ENCODE measurements around the gene TEP1.
"Not testable (repeated sequence)": the region's sequence is repeated elsewhere in the genome, so short reads cannot be mapped to it uniquely, and the experiment has no call there.

Gene TEP1

DNA sequence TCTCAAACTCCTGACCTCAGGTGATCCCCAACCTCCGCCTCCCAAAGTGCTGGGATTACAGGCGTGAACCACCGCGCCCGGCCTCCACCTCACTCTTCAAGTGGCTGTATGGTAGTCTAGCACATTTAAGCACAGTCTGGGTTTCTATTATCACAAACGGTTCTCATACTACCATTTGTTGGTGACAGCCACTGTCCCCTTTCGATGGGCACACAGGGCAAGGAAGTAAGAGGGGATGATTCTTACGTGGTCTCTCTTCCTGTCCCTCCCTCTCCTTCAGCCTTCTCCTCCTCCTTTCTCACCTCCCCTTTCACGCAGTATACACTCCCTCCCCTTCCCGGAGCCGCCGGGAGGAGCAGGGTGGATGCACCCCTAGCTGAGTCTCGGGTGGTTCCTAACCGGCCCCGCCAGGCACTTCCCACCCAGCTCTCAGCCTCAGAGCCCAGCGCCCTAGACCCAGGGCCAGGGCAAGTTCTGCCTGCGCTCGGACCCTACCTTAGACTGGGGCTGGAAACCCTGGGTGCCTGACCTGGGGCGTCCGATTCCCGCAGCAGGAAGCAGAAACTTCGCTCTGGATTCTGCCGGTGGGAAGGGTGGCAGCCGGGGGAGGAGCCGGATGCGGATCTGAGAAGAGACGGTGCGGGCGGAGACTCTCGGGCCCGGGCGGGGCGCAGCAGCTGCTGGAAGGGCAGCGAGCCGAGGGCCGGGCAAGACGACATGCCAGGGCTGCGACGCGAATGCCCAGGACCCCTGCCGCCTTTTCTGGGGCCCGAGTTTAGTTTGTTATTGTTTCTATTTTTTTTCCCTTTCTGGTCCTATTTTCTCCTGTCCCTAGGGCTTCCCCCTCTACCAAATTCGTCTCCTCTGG, at the start of gene TEP1:
Gene TEP1 (minus strand): TSS at position 626 of the 868 bp plus-strand sequence. CDS start 5,062 bp downstream, outside the sequence.
- DNase-seq = peak; percentile 75

DNA sequence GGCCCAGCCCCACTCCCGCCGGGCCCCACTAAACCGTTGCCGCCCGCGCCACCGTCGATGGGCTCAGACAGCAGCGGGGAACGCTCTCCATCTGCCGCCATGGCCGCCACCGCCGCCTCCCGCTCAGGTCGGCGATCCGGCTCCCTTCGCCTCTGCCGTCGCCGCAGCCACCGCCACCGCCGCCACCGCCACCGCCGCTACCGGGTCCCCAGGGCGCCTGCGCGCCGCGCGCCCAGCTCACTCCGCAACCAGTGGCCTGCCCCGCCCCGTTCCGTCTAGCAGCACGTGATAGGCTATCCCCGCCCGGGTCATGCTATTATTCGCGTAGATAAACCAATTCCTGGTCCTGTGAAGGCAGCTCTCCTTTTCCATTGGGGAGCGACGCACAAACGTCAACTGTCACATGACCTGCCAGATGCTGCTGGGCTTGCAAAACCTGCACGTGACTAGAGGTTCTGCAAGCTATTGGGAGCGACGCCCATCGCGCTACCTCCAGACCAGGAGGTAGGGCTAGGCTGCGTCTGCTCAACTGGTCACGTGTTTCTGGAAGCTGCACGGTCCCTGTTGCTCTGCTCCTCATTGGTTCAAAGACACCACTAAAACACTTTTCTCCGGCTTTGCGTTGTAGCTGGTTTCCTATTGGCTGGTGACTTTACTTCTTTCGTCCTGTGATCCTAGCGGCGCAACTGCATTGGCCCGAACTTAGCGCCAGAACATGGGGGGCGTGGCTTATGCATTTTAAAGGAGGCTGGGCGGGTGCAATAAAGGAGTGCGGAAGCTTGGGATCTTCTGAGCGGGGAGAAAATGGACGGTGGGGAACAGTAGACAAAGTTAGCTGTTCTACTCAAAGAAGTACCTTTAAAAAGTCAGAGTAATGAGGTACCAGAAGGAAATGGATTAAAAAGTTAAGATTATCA, 48.2 kb upstream of the TEP1 start, which contains the start of gene PIP4P1:
Gene PIP4P1 (minus strand): TSS at position 210 of the 917 bp plus-strand sequence. CDS start 109 bp downstream, at position 101.
- peak; percentile 96 for DNase-seq

DNA sequence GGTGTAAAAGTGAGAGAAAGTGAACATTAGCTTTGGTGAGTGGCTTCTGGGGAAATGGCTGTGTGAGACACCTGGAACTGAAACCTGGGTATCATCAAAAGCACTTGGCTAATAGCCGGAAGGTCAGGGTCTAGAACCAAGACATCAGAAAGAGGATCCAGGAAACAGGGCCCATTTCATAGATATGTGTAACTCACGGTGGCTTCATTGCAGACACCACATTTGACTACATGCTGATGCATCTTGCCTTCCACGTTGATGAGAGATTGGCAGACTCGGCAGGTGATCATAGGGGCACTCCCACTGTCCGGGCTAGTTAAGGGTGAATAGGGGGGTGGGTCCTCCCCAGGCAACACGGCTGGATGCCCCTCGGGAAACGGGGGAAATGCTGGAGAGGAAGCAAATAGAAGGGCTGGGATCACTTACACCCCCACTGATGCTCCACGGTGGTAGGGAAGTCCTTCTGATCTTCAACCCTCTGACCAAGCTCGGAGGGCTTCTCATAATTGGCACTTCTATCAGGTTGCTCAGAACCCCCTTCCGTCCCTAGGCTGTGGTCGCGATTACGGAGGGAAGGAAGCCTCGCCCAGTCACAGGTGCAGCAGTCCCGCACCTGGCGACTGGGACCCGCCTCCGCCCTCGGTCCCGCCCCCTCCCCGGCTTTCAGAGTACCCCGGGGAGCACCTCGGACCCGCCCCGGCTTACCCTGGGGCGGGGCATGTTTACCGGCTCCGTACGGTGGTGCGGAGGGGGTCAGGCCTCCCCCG, 47.3 kb upstream of the TEP1 start:
- peak; percentile 47 for DNase-seq

DNA sequence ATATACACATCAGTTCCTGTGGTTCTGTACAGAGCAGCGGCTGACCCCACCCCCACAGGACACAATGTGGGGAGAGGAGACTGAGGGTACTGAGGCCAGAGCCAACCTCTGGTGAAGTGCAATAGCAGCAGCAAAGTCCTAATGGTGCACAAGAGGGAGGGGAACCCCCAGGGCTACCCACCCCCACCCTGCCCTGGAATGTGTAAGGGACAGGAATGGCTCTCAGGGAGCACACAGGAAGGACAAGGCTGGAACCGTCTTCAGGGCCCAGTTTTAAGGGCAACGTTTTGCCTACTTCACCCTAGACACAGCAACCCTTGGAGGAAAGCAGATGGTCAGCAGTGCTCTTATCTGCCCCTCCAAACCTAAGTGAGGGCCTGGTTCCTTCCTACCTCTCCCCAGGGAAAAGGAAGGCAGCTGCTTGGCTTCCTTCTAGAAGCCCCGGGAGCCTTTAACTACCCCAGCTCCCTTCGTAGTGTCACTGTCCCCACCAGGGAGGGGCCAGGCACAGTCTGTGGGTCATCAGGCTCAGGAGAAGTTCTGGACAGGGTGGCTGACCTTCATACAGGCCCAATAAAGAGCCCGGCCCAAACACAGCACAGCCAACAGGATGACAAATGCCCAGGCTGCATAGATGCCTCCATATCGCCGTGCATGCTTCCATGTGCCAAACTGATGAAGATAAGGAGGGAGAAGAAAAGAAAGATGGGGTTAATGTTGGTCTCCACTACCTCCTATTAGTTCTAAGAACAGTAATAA, 44.9 kb upstream of the TEP1 start:
- no peak for DNase-seq

DNA sequence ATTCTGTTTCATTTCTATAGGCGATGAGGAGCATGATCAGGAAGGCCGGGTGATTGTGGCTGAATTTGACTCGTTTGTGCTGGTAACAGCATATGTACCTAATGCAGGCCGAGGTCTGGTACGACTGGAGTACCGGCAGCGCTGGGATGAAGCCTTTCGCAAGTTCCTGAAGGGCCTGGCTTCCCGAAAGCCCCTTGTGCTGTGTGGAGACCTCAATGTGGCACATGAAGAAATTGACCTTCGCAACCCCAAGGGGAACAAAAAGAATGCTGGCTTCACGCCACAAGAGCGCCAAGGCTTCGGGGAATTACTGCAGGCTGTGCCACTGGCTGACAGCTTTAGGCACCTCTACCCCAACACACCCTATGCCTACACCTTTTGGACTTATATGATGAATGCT, 43.7 kb upstream of the TEP1 start:
- DNase-seq = no peak

DNA sequence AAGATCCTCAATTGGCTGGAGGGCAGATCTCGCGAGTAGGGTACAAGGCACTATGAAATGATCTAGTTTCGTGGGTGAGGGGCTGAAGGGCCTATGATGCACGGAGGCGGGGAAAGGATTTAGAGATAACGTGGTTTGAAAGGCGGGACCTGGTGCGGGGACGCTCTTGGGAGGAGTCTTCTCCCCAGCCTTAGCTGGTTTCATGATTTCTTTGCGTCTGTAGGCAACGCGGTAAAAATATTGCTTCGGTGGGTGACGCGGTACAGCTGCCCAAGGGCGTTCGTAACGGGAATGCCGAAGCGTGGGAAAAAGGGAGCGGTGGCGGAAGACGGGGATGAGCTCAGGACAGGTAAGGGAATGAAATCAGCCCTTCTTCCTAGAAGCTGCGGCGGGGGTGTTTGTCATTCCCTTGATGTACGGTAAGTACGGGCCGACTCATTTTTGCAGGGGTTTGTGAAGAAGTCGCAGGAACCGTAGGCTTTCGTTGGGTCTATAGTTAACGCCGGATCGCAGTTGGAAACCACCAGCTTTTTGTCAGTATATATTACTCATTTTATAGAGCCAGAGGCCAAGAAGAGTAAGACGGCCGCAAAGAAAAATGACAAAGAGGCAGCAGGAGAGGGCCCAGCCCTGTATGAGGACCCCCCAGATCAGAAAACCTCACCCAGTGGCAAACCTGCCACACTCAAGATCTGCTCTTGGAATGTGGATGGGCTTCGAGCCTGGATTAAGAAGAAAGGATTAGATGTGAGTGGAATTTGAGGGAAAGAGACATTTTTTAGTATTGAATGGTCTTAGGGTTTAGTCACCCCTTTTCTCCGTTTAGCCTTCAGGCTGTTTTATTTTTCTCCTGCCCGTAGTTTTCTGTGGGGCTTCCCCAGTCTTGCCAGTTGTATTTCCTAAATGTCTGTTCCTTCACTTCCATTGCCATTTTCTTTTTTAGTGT, 42.3 kb upstream of the TEP1 start:
- no peak for DNase-seq

DNA sequence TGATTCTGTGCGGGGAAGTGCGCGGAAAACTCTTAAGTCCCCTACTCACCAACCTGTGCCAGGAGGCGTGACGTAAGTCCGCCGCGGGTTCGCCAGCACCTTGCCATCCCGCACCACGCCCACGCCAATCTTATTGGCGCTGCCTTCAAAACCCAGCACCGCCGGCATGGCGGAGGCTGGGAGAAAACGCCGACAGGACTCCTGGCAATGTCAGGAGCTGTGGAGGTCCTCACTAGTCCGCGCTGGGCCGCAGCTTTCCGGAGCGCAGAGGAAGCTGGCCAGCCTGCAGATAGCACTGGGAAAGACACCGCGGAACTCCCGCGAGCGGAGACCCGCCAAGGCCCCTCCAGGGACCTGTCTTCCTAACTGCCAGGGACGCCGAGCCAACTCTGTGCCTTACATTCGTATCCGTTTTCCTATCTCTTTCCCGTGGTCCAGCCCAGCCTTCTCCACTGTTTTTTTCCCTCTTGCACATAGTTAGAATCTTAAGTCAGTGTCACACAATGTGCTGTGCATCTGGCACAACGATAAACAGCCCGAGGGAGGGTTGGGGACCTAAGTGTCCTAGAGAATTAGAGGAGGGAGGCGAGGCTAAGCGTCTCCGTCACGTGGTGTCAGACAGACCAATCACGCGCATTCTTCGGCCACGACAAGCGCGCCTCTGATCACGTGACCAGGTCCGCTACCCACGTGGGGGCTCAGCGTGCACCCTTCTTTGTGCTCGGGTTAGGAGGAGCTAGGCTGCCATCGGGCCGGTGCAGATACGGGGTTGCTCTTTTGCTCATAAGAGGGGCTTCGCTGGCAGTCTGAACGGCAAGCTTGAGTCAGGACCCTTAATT, 41.4 kb upstream of the TEP1 start, which contains the start of the genes APEX1 and OSGEP:
Gene APEX1 (plus strand): TSS at position 711 of the 839 bp plus-strand sequence. CDS start 420 bp downstream, outside the sequence.
Gene OSGEP (minus strand): TSS at position 297 of the 839 bp plus-strand sequence. CDS start 129 bp downstream, at position 168.
- peak; percentile 96 for DNase-seq

DNA sequence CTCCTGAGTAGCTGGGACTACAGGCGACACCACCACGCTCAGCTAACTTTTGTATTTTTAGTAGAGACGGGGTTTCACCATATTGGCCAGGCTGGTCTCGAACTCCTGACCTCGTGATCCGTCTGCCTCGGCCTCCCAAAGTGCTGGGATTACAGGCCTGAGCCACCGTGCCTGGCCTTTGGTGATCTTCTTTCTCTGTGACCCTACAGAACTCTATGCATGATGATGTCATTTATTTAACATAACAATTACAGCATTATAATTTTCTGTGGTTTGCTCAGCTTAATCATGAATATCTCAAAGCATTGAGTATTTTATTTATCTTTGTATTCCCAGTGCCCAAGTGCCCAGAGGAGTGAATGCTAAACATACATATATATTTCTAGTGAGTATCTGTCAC, 39.5 kb upstream of the TEP1 start:
- not testable (repeated sequence) for DNase-seq

DNA sequence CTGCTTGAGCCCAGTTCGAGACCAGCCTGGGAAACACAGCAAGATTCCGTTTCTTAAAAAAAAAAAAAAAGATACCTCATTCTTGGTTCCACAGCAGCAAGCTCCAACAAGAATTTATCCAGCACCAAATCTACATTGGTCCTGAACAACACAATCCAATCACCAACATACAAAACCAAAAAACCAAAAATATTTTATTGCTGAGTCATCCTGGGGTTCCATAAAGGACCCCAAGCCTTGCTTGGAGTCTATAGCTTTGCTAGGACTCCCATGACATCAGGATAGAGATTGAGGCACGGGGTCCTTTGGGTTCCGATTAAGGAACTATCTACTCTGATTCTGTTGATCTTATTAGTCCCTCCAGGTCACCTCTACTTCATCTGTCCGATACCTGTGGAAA, 33.6 kb upstream of the TEP1 start:
- no peak for DNase-seq

DNA sequence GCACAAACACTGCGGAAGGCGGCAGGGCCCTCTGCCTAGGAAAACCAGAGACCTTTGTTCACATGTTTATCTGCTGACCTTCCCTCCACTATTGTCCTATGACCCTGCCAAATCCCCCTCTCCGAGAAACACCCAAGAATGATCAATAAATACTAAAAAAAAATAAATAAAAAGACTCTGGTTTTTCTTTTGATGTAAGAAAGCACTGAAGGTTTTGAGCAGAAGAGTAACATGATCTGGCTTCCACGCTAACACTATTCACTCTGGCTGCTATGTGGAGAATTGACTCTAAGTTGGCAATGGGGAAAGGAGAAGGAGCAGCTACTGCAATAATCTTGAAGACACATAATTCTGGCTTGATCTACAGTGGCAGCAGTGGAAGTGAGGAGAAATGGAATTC, 30.3 kb upstream of the TEP1 start:
- DNase-seq = not testable (repeated sequence)

DNA sequence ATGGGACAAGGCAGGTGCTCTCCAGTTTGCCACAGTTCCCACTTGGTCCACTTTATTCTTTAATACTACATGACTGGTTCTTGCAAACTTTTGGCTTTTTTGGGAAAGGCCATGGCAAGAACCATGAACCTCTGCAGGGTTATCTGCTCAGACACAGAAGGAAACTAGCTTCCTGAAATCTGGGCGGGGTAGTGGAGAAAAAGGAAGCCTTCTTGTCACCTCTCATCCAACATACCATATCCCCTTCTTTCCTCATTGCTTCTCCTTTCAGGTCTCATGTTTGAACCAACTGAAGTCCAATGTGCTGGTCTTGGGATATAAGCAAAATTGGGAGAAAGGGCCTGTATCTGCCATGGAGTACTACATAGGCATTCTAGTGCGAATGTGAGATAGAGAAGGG, 28.2 kb upstream of the TEP1 start:
- DNase-seq = no peak

DNA sequence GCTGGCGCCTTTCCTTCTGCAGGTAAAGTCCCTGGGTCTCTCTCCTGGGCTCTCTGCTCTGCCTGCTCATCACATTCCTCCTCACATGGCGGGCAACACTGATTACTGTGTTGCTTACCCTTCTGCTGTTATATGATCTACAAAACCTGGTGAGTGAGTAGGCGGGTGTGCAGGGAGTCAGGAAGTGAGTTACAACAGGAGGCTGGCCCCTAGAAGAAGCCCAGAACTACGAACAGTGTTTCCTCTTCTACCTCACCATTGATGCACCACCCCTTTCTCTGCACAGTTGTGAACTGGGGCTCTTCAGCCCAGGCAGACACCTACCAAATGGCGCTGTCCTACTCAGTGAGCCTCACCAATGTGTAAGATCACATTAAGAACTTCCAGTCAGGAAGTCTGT, 27.6 kb upstream of the TEP1 start:
- DNase-seq = no peak

DNA sequence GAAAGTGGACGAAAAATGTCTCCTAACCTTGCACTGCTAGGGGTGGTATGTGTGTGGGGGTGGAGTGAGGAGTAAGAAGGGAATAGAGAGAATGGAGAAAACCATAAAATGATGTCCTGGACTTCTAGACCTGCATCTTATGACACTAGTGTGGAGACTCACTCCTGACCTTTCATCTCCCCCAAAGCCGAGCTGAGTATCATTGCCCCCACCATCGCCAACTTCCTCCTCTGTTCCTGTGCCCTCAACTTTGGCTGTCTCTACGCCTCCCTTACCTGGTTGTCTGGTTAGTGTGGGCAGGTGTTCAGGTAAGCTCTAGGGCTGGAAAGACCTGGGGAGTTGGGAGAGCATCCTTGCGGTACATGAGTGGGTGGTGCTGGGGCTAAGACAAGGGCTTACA, 27.2 kb upstream of the TEP1 start:
- no peak for DNase-seq

DNA sequence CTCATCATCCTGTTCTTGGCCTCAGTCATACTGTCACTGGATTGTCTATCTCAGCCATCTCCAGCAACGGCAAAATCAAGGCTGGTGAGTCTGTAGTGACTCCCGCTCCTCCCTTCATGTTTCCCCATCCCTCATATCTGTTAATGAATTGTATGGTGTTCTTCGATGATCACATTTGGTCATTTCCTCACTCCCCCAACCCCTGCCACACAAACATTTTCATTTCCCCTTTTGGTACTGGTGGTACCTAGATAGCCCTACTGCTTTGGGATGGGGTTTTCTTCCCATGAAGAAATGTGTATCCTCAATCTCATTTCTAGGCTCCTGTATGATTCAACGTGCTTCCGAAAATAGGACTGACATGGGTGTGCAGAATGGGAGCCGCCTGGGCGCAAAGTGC, 25.4 kb upstream of the TEP1 start:
- no peak for DNase-seq

DNA sequence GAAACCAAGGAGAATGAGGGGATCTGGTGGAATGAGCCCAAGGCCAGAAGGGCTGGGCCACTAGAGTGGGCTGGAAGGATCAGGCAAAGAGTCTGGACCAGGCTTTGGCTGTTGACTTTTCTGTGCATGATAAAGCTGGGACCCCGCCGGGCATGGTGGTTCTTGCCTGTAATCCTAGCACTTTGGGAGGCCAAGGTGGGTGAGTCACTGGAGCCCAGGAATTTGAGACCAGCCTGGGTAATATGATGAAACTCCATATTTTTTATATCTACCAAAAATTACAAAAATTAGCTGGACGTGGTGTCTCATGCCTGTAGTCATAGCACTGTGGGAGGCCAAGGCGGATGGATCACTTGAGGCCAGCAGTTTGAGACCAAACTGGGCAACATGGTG, 23.1 kb upstream of the TEP1 start:
- DNase-seq = no peak

DNA sequence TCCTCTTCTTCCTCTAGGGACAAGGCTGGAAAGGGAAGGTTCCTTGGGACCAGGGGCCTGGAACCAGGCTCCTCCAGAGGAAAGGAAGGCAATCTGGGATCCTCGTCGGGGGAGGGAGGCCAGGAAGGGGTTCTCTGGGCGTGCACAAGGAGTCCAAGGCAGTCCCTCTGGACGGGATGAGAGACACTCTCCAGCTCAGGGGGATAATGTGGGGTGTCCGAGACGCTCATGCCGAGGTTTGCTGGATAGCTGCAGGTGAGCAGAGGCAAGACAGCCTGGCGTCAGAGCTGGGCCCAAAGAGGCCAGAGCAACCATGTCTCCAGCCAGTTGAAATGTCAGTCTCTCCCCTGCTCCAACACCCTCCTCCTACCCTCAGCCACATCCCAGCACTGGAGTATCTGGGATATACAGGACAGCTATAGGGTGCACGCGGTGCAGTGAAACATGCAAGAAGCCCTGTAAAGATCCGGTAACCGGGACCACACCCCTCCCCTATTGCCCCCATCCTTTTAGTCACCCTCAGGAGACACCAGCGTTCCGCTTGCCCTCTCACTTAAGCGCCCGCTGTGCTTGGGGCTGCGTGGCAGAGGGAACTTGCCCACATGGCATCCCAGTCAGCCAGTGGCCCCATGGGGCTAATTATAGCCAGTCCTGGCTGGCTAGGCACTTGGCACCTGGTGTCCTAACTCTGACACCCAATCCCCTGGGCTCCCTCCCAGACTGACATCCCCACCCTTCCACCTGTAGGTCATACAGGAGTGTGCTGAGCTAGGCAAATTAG, 22.5 kb upstream of the TEP1 start, which contains the start of gene KLHL33:
Gene KLHL33 (minus strand): TSS at position 585 of the 781 bp plus-strand sequence. CDS start 355 bp downstream, at position 230.
- no peak for DNase-seq

DNA sequence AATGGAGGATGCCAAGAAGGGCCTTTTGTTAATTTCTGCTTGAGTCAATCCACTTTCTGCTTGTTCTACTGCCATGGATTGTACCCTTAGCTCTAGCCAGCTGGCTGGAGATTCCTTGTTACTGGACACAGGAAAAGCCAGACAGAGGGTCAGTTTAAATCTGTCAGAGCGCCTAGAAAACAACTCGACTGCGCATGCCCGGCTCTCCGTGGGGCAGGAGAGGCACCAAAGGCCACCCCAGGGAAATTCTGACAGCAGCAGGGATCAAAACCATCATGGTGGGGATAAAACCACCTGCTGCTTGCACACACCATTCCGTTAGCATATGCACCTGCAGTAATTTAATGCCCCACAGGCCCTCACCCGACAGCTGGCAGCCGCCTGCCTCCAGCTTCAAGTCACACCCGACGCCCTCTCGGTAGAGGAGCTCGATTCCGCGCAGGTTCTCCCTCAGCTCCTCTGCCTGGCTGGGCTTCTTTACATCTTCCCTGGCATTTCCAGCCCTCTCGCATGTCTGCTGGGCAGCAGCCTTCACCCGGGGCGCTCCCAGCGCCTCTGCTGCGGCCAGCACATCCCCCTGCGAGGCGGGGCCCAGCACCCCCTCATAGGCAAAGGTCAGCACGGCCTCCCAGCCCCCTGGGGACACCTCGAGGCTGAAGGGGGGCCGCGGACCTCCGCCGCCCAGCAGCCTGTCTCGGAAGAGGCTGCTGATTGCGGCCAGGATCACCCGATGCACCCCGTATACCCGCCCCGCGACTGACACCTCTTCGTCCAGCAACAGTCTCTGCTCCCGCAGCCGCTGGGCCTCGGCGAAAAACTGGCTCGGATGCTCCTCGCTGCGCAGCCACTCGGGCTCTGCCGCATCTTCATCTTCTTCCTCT, 21.6 kb upstream of the TEP1 start:
- DNase-seq = no peak
